Activated naive CD8-positive, alpha-beta T cell treated with anti-CD3 and anti-CD28 coated beads, Interleukin-2, amount 50 U/mL, for 16 hours (primary cell): ENCODE measurements around the gene SNX32.
A peak's percentile ranks its signal among the peaks of the same experiment; 100 is the strongest.

ENCODE experiments used
- DNase-seq: peaks from one replicate; pipeline ENCODE4 v3.0.0-alpha.2; 2020; ENCODE audit warnings: low read depth, low spot score

SNX32 gene

GRCh38 chr11:65899356-65900124, 65.8 kb downstream of the SNX32 start:
- DNase-seq, result peak; percentile 54

- peak; percentile 89 for DNase-seq
Observed at GRCh38 chr11:65900125-65900898, 66.5 kb downstream of the SNX32 start, which contains the start of gene FOSL1. TSS of gene FOSL1 (minus strand) at chr11:65900388. CDS start at chr11:65900339, 49 bp downstream.

- DNase-seq, result no peak
Observed at GRCh38 chr11:65900899-65901180, 67.1 kb downstream of the SNX32 start.

GRCh38 chr11:65903068-65903481, 69.3 kb downstream of the SNX32 start:
- no peak for DNase-seq
